ENCODE measurements around the gene SIAH2.
"Not testable (repeated sequence)": the region's sequence is repeated elsewhere in the genome, so short reads cannot be mapped to it uniquely, and the experiment has no call there.

The SIAH2 gene

GRCh38 chr3:150763122-150763840, at the start of gene SIAH2:
Gene SIAH2 (minus strand): TSS chr3:150763169. CDS start chr3:150762849, 320 bp downstream.
- peak; percentile 75 for DNase-seq

GRCh38 chr3:150811984-150812383, 49.0 kb upstream of the SIAH2 start:
- DNase-seq = no peak

- no peak for DNase-seq
Observed at GRCh38 chr3:150810641-150811040, 47.7 kb upstream of the SIAH2 start.

GRCh38 chr3:150806185-150806835, 43.3 kb upstream of the SIAH2 start:
- DNase-seq = no peak

- peak; percentile 70 for DNase-seq
Observed at GRCh38 chr3:150805354-150805753, 42.4 kb upstream of the SIAH2 start.

GRCh38 chr3:150803440-150803985, 40.5 kb upstream of the SIAH2 start:
- DNase-seq = no peak

- DNase-seq = no peak
Observed at GRCh38 chr3:150800722-150801121, 37.8 kb upstream of the SIAH2 start.

GRCh38 chr3:150798122-150798618, 35.2 kb upstream of the SIAH2 start:
- peak; percentile 26 for DNase-seq

GRCh38 chr3:150797155-150797554, 34.2 kb upstream of the SIAH2 start:
- DNase-seq = no peak

GRCh38 chr3:150796527-150796926, 33.6 kb upstream of the SIAH2 start:
- not testable (repeated sequence) for DNase-seq

GRCh38 chr3:150793641-150794040, 30.7 kb upstream of the SIAH2 start:
- DNase-seq = no peak

GRCh38 chr3:150790629-150791028, 27.7 kb upstream of the SIAH2 start:
- no peak for DNase-seq

- DNase-seq = no peak
Observed at GRCh38 chr3:150789451-150789850, 26.5 kb upstream of the SIAH2 start.

GRCh38 chr3:150787741-150788370, 24.9 kb upstream of the SIAH2 start:
- peak; percentile 62 for DNase-seq

- DNase-seq = no peak
Observed at GRCh38 chr3:150786791-150787190, 23.8 kb upstream of the SIAH2 start.

- no peak for DNase-seq
Observed at GRCh38 chr3:150784747-150785125, 21.8 kb upstream of the SIAH2 start.

- no peak for DNase-seq
Observed at GRCh38 chr3:150783920-150784746, 21.2 kb upstream of the SIAH2 start.

GRCh38 chr3:150783316-150783715, 20.3 kb upstream of the SIAH2 start:
- no peak for DNase-seq

GRCh38 chr3:150779402-150779858, 16.5 kb upstream of the SIAH2 start:
- no peak for DNase-seq

GRCh38 chr3:150778793-150779401, 15.9 kb upstream of the SIAH2 start:
- no peak for DNase-seq

- no peak for DNase-seq
Observed at GRCh38 chr3:150775001-150775599, 12.1 kb upstream of the SIAH2 start.
